Kidney glomerular epithelial cell (primary cell): ENCODE data around the gene KRTAP10-8.
"Not testable (repeated sequence)": the region's sequence is repeated elsewhere in the genome, so short reads cannot be mapped to it uniquely, and the experiment has no call there.

Experiments
- DNase-seq: peaks from one replicate; lab custom pipeline; 2025; lab: John Stamatoyannopoulos, UW

KRTAP10-8 gene

GRCh38 chr21:44579056-44579832 lies 32.6 kb upstream of the KRTAP10-8 start:
- DNase-seq = no peak

GRCh38 chr21:44579833-44580144 lies 32.1 kb upstream of the KRTAP10-8 start:
- DNase-seq = no peak

- DNase-seq = not testable (repeated sequence)
Observed at GRCh38 chr21:44580231-44580821, 31.6 kb upstream of the KRTAP10-8 start, which contains the start of gene KRTAP10-5. Gene KRTAP10-5 (minus strand): TSS chr21:44580604. CDS start chr21:44580578, 26 bp downstream.

- no peak for DNase-seq
Observed at GRCh38 chr21:44581158-44581557, 30.7 kb upstream of the KRTAP10-8 start.

- no peak for DNase-seq
Observed at GRCh38 chr21:44582055-44582454, 29.8 kb upstream of the KRTAP10-8 start.

GRCh38 chr21:44583089-44583799 lies 28.6 kb upstream of the KRTAP10-8 start:
- DNase-seq = no peak

- no peak for DNase-seq
Observed at GRCh38 chr21:44583800-44584147, 28.1 kb upstream of the KRTAP10-8 start.

GRCh38 chr21:44585892-44586291 lies 26.0 kb upstream of the KRTAP10-8 start:
- DNase-seq = no peak

- no peak for DNase-seq
Observed at GRCh38 chr21:44589094-44589493, 22.8 kb upstream of the KRTAP10-8 start.

- DNase-seq = no peak
Observed at GRCh38 chr21:44589586-44590305, 22.1 kb upstream of the KRTAP10-8 start.

- no peak for DNase-seq
Observed at GRCh38 chr21:44590311-44590721, 21.6 kb upstream of the KRTAP10-8 start.

GRCh38 chr21:44590897-44591800 lies 20.7 kb upstream of the KRTAP10-8 start:
- not testable (repeated sequence) for DNase-seq

GRCh38 chr21:44591801-44592130 lies 20.1 kb upstream of the KRTAP10-8 start:
- not testable (repeated sequence) for DNase-seq

- DNase-seq = no peak
Observed at GRCh38 chr21:44592446-44593311, 19.2 kb upstream of the KRTAP10-8 start, which contains the start of gene KRTAP10-6. Gene KRTAP10-6 (minus strand): TSS chr21:44592505. CDS start chr21:44592484, 21 bp downstream.

GRCh38 chr21:44593598-44594405 lies 18.1 kb upstream of the KRTAP10-8 start:
- DNase-seq = no peak

GRCh38 chr21:44594406-44594916 lies 17.4 kb upstream of the KRTAP10-8 start:
- DNase-seq = no peak

- DNase-seq = no peak
Observed at GRCh38 chr21:44595524-44595923, 16.4 kb upstream of the KRTAP10-8 start.

GRCh38 chr21:44596068-44596725 lies 15.7 kb upstream of the KRTAP10-8 start:
- peak; percentile 59 for DNase-seq

GRCh38 chr21:44598061-44598460 lies 13.8 kb upstream of the KRTAP10-8 start:
- no peak for DNase-seq
